ENCODE results near the gene PHLDA3.

PHLDA3 gene

DNA sequence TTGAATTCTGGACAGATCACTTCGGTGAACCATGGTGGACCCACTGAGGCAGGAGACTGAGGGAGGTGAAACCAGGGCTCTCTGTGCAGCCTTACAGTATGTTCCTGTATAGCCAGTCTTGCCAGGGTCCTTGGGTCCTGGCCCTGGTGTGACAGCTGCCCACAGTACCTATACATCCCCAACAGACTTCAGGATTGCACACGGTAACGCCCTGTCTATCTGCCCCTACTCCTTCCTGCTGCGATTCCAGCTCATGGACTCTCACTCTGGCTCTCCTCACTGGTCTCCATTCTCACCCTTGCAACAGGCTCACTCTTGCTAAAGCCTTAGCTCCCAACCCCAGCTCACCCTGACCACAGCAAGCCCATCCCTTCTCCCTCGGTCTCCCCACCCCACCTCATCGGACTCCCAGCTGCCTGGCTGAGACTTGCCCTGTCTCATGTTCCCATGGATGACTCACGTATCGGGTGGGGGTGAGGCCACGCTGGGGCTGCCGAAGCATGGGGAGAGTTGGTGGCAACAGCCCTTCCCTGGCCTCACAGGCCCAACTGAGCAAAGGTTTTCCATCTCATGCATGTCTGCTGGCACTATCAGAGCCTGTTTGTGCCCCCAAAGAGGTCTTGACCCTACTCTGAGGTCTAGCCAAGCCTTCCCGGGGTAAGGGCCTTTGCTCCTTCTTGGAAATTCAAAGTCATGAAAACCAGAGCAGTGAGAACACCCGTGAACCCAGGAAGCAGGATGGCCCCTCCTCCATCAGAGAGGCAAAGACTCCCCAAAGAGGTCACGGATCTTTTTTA lies 7.1 kb downstream of the PHLDA3 start:
- Mint-ChIP-seq H3K4me1 (peaks cover 52% of the 10 kb centered on the region), H3K27me3 (ENCODE audit: low read depth) (peaks cover 12% of the 10 kb centered on the region), H3K4me3 (no peak overlapping the region)

DNA sequence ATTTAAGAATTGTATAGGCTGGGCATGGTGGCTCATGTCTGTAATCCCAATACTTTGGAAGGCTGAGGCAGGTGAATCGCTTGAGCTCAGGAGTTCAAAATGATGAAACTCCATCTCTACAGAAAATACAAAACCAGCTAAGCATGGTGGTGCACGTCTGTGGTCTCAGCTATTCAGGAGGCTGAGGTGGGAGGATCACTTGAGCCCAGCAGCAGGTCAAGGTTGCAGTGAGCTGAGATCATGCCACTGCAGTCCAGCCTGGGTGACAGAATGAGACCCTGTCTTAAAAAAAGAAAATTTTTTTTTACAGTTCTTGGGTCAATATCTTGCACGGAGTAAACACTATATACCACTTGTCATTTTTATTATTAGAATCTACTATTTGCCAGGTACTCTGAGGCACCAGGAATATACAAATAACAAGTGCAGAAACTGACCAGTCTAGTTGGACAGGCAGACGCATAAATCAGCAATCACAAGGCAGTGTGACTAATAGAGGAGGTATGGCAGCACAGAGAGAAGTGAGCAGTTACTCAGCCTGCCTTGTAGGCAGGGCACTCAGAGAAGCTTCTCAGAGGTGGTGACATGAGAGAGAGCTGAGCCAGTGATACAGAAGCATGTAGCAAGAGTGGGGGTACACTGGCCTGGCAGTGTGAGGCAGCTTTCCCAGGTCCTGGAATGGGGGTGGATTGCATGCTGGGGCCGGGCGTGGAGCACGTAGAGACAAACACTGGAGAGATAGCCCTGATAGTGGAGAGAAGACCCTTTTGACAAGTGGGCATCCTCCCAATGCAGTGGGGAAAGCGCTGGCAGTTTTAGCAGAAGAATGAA lies 8.0 kb downstream of the PHLDA3 start:
- Mint-ChIP-seq H3K4me1 (peaks cover 54% of the 10 kb centered on the region), H3K4me3 (peak overlapping the region in 1 of 3 experiments; percentile 15), H3K27ac (peak overlapping the region; percentile 47 to 69 (median 63)), H3K27me3 (ENCODE audit: low read depth) (peaks cover 12% of the 10 kb centered on the region), H3K36me3 (ENCODE audit: low read depth) (peaks cover 16% of the 10 kb centered on the region), H3K9me3 (no peaks in the 10 kb centered on the region)
- no peak for TF ChIP-seq CTCF (IDR thresholded peaks at IDR 0.05; ENCODE audit: unreplicated experiment in 3 of 3)

More for the DNA sequence above, 7.1 kb downstream of the PHLDA3 start:
- Mint-ChIP-seq H3K9me3 (no peaks in the 10 kb centered on the region), H3K36me3 (ENCODE audit: low read depth) (peaks cover 19% of the 10 kb centered on the region), H3K27ac (peak overlapping the region; percentile 47 to 69 (median 55))
- TF ChIP-seq CTCF (IDR thresholded peaks at IDR 0.05; ENCODE audit: unreplicated experiment in 3 of 3): no peak

DNA sequence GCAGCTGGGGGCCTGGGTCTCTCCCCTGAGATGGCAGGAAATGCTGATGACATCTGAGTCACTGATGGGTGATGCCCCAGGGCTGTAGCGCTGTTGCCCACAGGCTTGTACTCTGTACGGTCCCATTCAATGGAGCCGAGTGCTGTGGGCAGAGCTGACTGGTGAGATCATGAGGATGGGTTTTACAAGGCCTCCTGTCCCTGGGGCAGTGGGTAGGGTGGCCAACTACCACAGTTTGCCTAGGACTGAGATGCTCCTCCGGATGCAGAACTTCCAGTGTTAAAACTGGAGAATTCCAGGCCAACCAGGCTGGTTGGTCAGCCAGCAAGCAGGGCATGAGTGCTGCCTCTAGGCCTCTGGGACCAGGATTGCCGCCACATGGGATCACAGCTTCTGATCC lies 9.2 kb downstream of the PHLDA3 start:
- Mint-ChIP-seq H3K27me3 (ENCODE audit: low read depth) (peaks cover 9% of the 10 kb centered on the region), H3K36me3 (ENCODE audit: low read depth) (peaks cover 8% of the 10 kb centered on the region), H3K9me3 (no peaks in the 10 kb centered on the region), H3K4me3 (no peak overlapping the region), H3K4me1 (peaks cover 55% of the 10 kb centered on the region), H3K27ac (no peak overlapping the region)
- no peak for TF ChIP-seq CTCF (IDR thresholded peaks at IDR 0.05; ENCODE audit: unreplicated experiment in 3 of 3)

DNA sequence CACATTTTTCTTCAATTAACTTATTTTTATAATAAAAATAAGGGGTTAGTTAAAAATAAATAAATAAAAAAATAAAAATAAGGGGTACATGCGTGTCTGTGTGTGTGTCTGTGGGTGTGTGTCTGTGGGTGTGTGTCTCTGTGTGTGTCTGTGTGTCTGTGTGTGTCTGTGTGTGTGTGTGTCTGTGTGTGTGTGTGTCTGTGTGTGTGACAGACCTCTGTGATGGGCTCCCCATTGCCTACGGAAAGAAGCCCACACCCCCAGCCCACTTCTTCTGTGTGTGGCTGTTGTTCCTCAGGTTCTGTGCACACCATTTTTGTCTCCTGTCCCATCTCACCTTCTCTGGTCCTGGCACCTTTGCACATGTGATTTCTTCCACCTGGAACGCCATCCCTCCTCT lies 9.9 kb downstream of the PHLDA3 start:
- H3K36me3 Mint-ChIP-seq (ENCODE audit: low read depth): peaks cover 3% of the 10 kb centered on the region
- peaks cover 57% of the 10 kb centered on the region for H3K4me1 Mint-ChIP-seq
- H3K4me3 Mint-ChIP-seq: no peak overlapping the region
- H3K27me3 Mint-ChIP-seq (ENCODE audit: low read depth): peaks cover 9% of the 10 kb centered on the region
- no peak for TF ChIP-seq CTCF (IDR thresholded peaks at IDR 0.05; ENCODE audit: unreplicated experiment in 3 of 3)
- no peaks in the 10 kb centered on the region for H3K9me3 Mint-ChIP-seq
- H3K27ac Mint-ChIP-seq: peak overlapping the region in 2 of 3 experiments; percentile 23 to 27

DNA sequence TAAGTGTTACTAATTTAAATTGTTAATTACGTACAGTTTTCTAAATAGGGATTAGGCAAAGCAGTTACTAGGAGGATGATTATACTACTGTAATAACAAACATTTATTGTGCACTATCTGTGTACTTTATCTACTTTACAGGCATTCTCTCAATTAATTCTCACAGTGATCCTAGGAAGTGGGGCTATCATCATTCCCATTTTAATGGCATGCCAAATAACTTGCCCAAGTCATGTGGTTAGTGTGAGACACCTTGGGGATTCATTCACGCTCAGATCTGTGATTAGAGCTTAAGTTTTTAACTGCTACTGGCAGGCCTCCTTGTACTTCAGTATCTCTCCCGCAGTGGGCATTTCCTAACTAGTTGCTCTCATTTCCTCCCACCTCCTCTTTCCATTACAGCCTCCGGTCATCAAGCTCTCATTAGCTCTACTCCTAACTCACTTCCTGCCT lies 11.5 kb downstream of the PHLDA3 start:
- Mint-ChIP-seq H3K4me3 (no peak overlapping the region), H3K27me3 (ENCODE audit: low read depth) (peaks cover 5% of the 10 kb centered on the region), H3K27ac (peak overlapping the region; percentile 57 to 97 (median 96)), H3K4me1 (peaks cover 50% of the 10 kb centered on the region), H3K36me3 (ENCODE audit: low read depth) (no peaks in the 10 kb centered on the region), H3K9me3 (no peaks in the 10 kb centered on the region)
- TF ChIP-seq CTCF (IDR thresholded peaks at IDR 0.05; ENCODE audit: unreplicated experiment in 3 of 3): no peak
